Measurements from ENCODE around the gene USP17L17.
"Not testable (repeated sequence)": the region's sequence is repeated elsewhere in the genome, so short reads cannot be mapped to it uniquely, and the experiment has no call there.

USP17L17 gene

GRCh38 chr4:9243579-9243978 is at the start of gene USP17L17:
Gene USP17L17 (plus strand): TSS chr4:9243879. CDS start chr4:9243879, 0 bp downstream.
- DNase-seq = not testable (repeated sequence)

- DNase-seq = not testable (repeated sequence)
These were observed 33.3 kb upstream of the USP17L17 start, which contains the start of gene USP17L10 for GRCh38 chr4:9210357-9210756. Gene USP17L10 (plus strand): TSS chr4:9210657. CDS start chr4:9210657, 0 bp downstream.

- DNase-seq = not testable (repeated sequence)
These were observed 29.0 kb upstream of the USP17L17 start for GRCh38 chr4:9214701-9215100.

GRCh38 chr4:9215105-9215504 is 28.6 kb upstream of the USP17L17 start, which contains the start of gene USP17L11:
Gene USP17L11 (plus strand): TSS chr4:9215405. CDS start chr4:9215405, 0 bp downstream.
- DNase-seq = not testable (repeated sequence)

- not testable (repeated sequence) for DNase-seq
These were observed 23.8 kb upstream of the USP17L17 start, which contains the start of gene USP17L12 for GRCh38 chr4:9219852-9220251. Gene USP17L12 (plus strand): TSS chr4:9220152. CDS start chr4:9220152, 0 bp downstream.

- DNase-seq = not testable (repeated sequence)
These were observed 19.1 kb upstream of the USP17L17 start, which contains the start of gene USP17L13 for GRCh38 chr4:9224596-9224995. Gene USP17L13 (plus strand): TSS chr4:9224896. CDS start chr4:9224896, 0 bp downstream.

- not testable (repeated sequence) for DNase-seq
These were observed 13.4 kb upstream of the USP17L17 start for GRCh38 chr4:9230249-9230648.

GRCh38 chr4:9234085-9234484 is 9.6 kb upstream of the USP17L17 start, which contains the start of gene USP17L15:
Gene USP17L15 (plus strand): TSS chr4:9234385. CDS start chr4:9234385, 0 bp downstream.
- not testable (repeated sequence) for DNase-seq

GRCh38 chr4:9238461-9238860 is 5.2 kb upstream of the USP17L17 start:
- not testable (repeated sequence) for DNase-seq

GRCh38 chr4:9247953-9248680 is 4.4 kb downstream of the USP17L17 start, which contains the start of gene USP17L18:
Gene USP17L18 (plus strand): TSS chr4:9248630. CDS start chr4:9248630, 0 bp downstream.
- DNase-seq = not testable (repeated sequence)

GRCh38 chr4:9253078-9253477 is 9.4 kb downstream of the USP17L17 start, which contains the start of gene USP17L19:
Gene USP17L19 (plus strand): TSS chr4:9253378. CDS start chr4:9253378, 0 bp downstream.
- DNase-seq = not testable (repeated sequence)

GRCh38 chr4:9257824-9258223 is 14.1 kb downstream of the USP17L17 start, which contains the start of gene USP17L20:
Gene USP17L20 (plus strand): TSS chr4:9258124. CDS start chr4:9258124, 0 bp downstream.
- DNase-seq = not testable (repeated sequence)

GRCh38 chr4:9262572-9262971 is 18.9 kb downstream of the USP17L17 start, which contains the start of gene USP17L21:
Gene USP17L21 (plus strand): TSS chr4:9262872. CDS start chr4:9262872, 0 bp downstream.
- DNase-seq = not testable (repeated sequence)

GRCh38 chr4:9267319-9267718 is 23.6 kb downstream of the USP17L17 start, which contains the start of gene USP17L22:
Gene USP17L22 (plus strand): TSS chr4:9267619. CDS start chr4:9267619, 0 bp downstream.
- DNase-seq = not testable (repeated sequence)

- not testable (repeated sequence) for DNase-seq
These were observed 28.0 kb downstream of the USP17L17 start for GRCh38 chr4:9271719-9272118.

All from NCI-H1694 treated with DMSO at 0.1 percent for 48 hours (cell line).